Prostate gland (tissue), 2 donors: ENCODE results near the gene SPDEF.

Experiments used
- CTCF ChIP-seq, 4 experiments: fragments of 200-600 bp in 2 of 4; fragments of 450-650 bp in 2 of 4; sonication (generic) in 2 of 4; IDR thresholded peaks; 1 replicate in 3 of 4; 2 replicates in 1 of 4; pipeline ENCODE4 v1.5.1; 2016 to 2019; ENCODE audit warnings: antibody characterized with exemption in 4 of 4, mild to moderate bottlenecking in 2 of 4, moderate library complexity in 2 of 4
- POLR2A ChIP-seq: fragments of 450-650 bp; IDR thresholded peaks from one replicate; pipeline ENCODE4 v1.6.1; 2016; ENCODE audit warnings: antibody characterized with exemption, mild to moderate bottlenecking
- POLR2AphosphoS5 ChIP-seq: sonication (generic); formaldehyde crosslinking; IDR thresholded peaks from one replicate; pipeline ENCODE4 v1.6.1; 2017; ENCODE audit warnings: antibody characterized with exemption

- TF ChIP-seq CTCF (IDR thresholded peaks at IDR 0.05): no peak
- no peak for TF ChIP-seq POLR2A
- TF ChIP-seq POLR2AphosphoS5: no peak
Measured at GRCh38 chr6:34566830-34567546, 10.9 kb upstream of the SPDEF start.
